ENCODE data around the gene RCOR1.

The RCOR1 gene

DNA sequence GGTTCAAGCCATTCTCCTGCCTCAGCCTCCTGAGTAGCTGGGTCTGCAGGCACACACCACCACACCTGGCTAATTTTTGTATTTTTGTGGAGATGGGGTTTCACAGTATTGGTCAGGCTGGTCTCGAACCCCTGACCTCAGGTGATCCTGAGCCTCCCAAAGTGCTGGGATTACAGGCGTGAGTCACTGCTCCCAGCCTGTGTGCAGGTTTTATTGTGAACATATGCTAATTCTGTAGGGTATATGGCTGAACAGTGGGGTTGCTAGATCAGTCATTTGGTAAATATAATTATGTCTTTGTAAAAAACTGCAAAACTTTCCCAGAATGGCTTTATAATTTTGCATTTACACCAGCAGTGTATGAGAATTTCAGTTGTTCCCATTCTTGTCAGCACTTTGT lies 85.9 kb downstream of the RCOR1 start:
- no peak for DNase-seq (ENCODE audit: low spot score)

- DNase-seq (ENCODE audit: low spot score), result no peak
These were observed 91.2 kb downstream of the RCOR1 start for GRCh38 chr14:102683399-102684297.

DNA sequence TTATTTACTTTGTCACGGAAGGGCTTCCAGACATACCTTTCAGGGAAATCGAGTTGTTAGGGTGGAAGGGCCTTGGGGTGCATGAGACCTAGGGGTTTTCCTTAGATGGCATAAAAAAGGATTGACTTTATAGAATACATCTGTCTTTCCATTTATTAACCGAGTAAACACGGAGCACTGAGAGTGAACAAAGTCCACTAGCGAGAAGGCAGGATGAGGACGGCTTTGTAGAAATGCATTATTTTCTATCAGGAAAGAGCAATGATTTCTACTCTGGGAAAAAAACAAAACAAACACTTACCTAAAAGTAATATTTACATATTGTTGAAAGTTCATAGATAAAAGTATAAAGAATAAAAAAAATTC lies 91.8 kb downstream of the RCOR1 start:
- no peak for DNase-seq (ENCODE audit: low spot score)

- DNase-seq (ENCODE audit: low spot score), result no peak
These were observed 93.8 kb downstream of the RCOR1 start for GRCh38 chr14:102686196-102686801.

- DNase-seq (ENCODE audit: low spot score), result no peak
These were observed 95.8 kb downstream of the RCOR1 start for GRCh38 chr14:102688290-102688689.

- DNase-seq (ENCODE audit: low spot score), result no peak
These were observed 98.2 kb downstream of the RCOR1 start for GRCh38 chr14:102690509-102691286.

- DNase-seq (ENCODE audit: low spot score), result no peak
These were observed 99.3 kb downstream of the RCOR1 start for GRCh38 chr14:102691763-102692162.

DNA sequence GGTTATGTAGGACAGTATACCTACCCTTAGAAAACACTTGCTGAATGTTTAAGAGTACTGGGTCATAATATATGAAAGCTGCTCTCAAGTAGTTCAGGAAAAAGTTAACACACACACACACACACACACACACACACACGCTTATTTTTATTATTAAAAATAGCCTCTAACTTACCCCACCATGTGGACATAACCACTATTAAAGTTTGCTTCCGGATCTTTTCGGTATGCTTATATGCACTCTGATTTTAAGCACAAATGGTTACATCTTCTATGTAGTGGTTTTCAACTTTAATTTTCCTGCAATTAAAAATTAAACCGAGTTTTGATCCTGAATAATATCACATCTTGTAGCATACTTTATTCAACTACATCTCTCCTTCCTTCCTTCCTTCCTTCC lies 99.9 kb downstream of the RCOR1 start:
- no peak for DNase-seq (ENCODE audit: low spot score)

GRCh38 chr14:102693006-102693755 lies 100.7 kb downstream of the RCOR1 start:
- no peak for DNase-seq (ENCODE audit: low spot score)

DNA sequence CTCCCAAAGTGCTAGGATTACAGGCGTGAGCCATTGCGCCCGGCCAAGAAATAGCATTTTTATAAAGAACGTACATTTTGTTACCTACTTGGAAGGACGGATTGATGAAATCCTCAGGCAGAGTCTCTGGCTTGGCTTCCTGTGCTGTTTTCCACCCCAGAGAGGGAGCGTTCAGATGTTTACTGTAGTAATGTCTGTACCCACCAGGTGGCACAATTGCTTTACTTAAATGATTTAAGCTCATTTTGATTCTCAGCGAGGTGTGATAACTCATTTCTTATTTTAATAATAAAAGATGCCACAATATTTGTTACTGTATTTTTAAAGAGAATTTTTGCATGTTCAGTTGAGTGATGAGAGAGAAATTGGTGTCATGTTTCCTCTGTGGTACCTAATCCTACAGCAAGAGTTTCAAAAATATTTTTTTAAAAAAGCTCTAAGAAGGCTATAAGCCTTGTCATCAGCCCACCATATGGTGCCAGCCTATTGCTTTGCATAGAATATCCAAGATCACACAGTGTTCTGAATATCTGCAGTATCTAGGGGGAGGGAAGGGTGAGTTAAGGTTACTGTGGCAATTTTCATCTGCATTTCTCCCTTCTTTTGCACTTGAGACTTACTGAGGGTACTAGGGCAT lies 102.2 kb downstream of the RCOR1 start:
- no peak for DNase-seq (ENCODE audit: low spot score)

- DNase-seq (ENCODE audit: low spot score), result no peak
These were observed 102.7 kb downstream of the RCOR1 start for GRCh38 chr14:102695167-102695555.

- no peak for DNase-seq (ENCODE audit: low spot score)
These were observed 103.9 kb downstream of the RCOR1 start for GRCh38 chr14:102696332-102696731.

- no peak for DNase-seq (ENCODE audit: low spot score)
These were observed 104.5 kb downstream of the RCOR1 start for GRCh38 chr14:102696856-102697495.

DNA sequence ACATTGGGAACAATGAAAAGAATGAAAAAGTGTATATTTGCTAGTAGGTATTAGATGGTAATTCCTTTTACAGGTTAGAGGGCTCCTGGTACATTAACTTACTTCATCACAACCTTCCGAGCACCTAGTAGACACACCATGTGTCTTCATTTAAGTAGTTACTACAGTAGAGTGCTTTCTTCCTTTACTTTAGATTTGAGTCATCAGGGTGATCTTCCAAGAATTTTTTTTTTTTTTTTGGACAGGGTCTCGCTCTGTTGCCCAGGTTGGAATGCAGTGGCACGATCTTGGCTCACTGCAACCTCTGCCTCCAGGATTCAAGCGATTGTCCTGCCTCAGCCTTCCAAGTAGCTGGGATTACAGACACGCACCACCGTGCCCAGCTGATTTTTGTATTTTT lies 105.1 kb downstream of the RCOR1 start:
- DNase-seq (ENCODE audit: low spot score), result no peak

- DNase-seq (ENCODE audit: low spot score), result no peak
These were observed 107.1 kb downstream of the RCOR1 start for GRCh38 chr14:102699416-102700110.

DNA sequence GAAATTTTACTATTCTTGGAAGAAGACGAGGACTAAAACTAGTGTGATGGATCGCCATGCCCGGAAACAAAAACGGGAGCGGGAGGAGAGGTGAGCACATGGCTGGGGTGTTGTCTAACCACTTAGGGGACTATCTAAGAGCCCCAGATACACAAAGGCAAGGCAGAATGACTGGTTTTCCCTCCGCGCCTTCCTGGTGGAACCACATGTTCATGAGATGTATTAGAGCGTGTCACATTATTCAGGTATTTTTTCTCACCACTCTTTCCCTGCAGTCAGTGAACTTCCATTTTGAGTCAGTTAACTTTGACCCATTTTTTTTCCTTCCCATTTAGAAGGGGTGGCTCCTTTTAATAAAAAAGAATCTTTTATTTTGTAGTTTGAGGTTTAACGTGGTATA lies 116.0 kb downstream of the RCOR1 start:
- no peak for DNase-seq (ENCODE audit: low spot score)

DNA sequence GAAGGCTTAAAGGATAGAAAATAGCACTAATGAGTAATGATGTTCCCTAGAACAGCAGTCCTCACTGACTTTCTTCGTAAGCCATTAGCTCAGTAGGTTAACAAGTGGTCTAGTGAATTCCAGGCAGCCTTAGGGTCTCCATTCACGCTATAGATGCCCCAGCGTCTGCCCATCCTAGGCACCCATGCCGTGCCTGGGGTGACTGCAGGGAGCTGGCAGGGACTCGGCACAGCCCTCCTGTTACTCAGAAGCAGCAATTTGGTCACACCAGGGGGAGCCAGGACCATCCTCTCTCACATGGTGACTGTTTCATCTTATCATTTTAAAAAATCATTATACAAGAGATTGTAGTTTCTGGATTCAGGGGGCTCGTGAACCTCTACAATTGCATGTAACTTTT lies 118.8 kb downstream of the RCOR1 start:
- DNase-seq (ENCODE audit: low spot score), result no peak

GRCh38 chr14:102711946-102712345 lies 119.5 kb downstream of the RCOR1 start:
- DNase-seq (ENCODE audit: low spot score), result no peak

- DNase-seq (ENCODE audit: low spot score), result no peak
These were observed 124.8 kb downstream of the RCOR1 start for GRCh38 chr14:102717276-102717675.

GRCh38 chr14:102722646-102723045 lies 130.2 kb downstream of the RCOR1 start:
- DNase-seq (ENCODE audit: low spot score), result no peak

- no peak for DNase-seq (ENCODE audit: low spot score)
These were observed 131.2 kb downstream of the RCOR1 start for GRCh38 chr14:102723650-102724049.

Measured in left forelimb (tissue), 1 donor.